NCI-H345 treated with DMSO at 0.1 percent for 48 hours (cell line): ENCODE measurements around the gene SLCO2A1.

Experiments used
- DNase-seq: peaks from one replicate; lab custom pipeline; 2025; ENCODE audit not compliant: unreplicated experiment; lab: John Stamatoyannopoulos, UW

SLCO2A1 gene

GRCh38 chr3:134061401-134061800 lies 31.7 kb upstream of the SLCO2A1 start:
- no peak for DNase-seq

- DNase-seq: no peak
Observed at GRCh38 chr3:134060561-134061385, 31.0 kb upstream of the SLCO2A1 start.

- no peak for DNase-seq
Observed at GRCh38 chr3:134059671-134060560, 30.2 kb upstream of the SLCO2A1 start.

- no peak for DNase-seq
Observed at GRCh38 chr3:134059035-134059601, 29.4 kb upstream of the SLCO2A1 start.

GRCh38 chr3:134057654-134058110 lies 28.0 kb upstream of the SLCO2A1 start:
- DNase-seq: no peak

- no peak for DNase-seq
Observed at GRCh38 chr3:134057006-134057653, 27.4 kb upstream of the SLCO2A1 start.

- no peak for DNase-seq
Observed at GRCh38 chr3:134056464-134056891, 26.8 kb upstream of the SLCO2A1 start.

GRCh38 chr3:134055661-134056060 lies 25.9 kb upstream of the SLCO2A1 start:
- DNase-seq: no peak

GRCh38 chr3:134054881-134055280 lies 25.2 kb upstream of the SLCO2A1 start:
- no peak for DNase-seq

GRCh38 chr3:134054231-134054630 lies 24.5 kb upstream of the SLCO2A1 start:
- no peak for DNase-seq

GRCh38 chr3:134052370-134052769 lies 22.6 kb upstream of the SLCO2A1 start:
- DNase-seq: no peak

- no peak for DNase-seq
Observed at GRCh38 chr3:134049676-134050075, 20.0 kb upstream of the SLCO2A1 start.

GRCh38 chr3:134048278-134048996 lies 18.7 kb upstream of the SLCO2A1 start:
- no peak for DNase-seq

GRCh38 chr3:134044459-134044858 lies 14.7 kb upstream of the SLCO2A1 start:
- no peak for DNase-seq

GRCh38 chr3:134040066-134040465 lies 10.3 kb upstream of the SLCO2A1 start:
- DNase-seq: no peak

- DNase-seq: no peak
Observed at GRCh38 chr3:134039161-134039862, 9.6 kb upstream of the SLCO2A1 start.

GRCh38 chr3:134038716-134039115 lies 9.0 kb upstream of the SLCO2A1 start:
- no peak for DNase-seq

GRCh38 chr3:134038071-134038491 lies 8.4 kb upstream of the SLCO2A1 start:
- no peak for DNase-seq

- DNase-seq: no peak
Observed at GRCh38 chr3:134037168-134037567, 7.4 kb upstream of the SLCO2A1 start.

GRCh38 chr3:134036291-134036690 lies 6.6 kb upstream of the SLCO2A1 start:
- DNase-seq: no peak
